Transverse colon (tissue), 4 donors: ENCODE measurements around the gene KLF13. TPM values are rescaled to one million over a fixed set of nuclear protein-coding genes. Genes with fewer than 3 reads are reported as not detected.

ENCODE experiments used
- DNase-seq: peaks from one replicate; pipeline ENCODE4 v3.0.0-alpha.2; 2019
- H3K27ac ChIP-seq, 4 donors: fragments of 200-600 bp; sonication (generic); 2 replicates each; pipeline ENCODE4 v1.5.1; 2016 to 2018; ENCODE audit warnings: inconsistent platforms in 4 of 4
- H3K27me3 ChIP-seq: fragments of 200-600 bp; sonication (generic); 2 replicates; pipeline ENCODE4 v1.5.1; 2017; ENCODE audit warnings: inconsistent platforms
- H3K36me3 ChIP-seq, 4 donors: fragments of 200-600 bp; sonication (generic); 2 replicates each; pipeline ENCODE4 v1.5.1; 2017 to 2019; ENCODE audit warnings: inconsistent platforms in 4 of 4
- H3K4me1 ChIP-seq, 4 donors: fragments of 200-600 bp; sonication (generic); 2 replicates each; pipeline ENCODE4 v1.5.1; 2017 to 2020; ENCODE audit warnings: inconsistent platforms in 4 of 4
- H3K4me3 ChIP-seq, 4 donors: fragments of 200-600 bp; sonication (generic); 1 replicate in 1 of 4; 2 replicates in 3 of 4; pipeline versions ENCODE4 v1.5.1 to v1.6.1; 2017 to 2019; ENCODE audit warnings: inconsistent platforms in 4 of 4
- H3K9me3 ChIP-seq, 2 donors: fragments of 200-600 bp; sonication (generic); 2 replicates each; pipeline ENCODE4 v1.5.1; 2017 to 2019; ENCODE audit warnings: inconsistent platforms in 2 of 2
- CTCF ChIP-seq, 5 experiments: fragments of 200-600 bp in 3 of 5; fragments of 450-650 bp in 2 of 5; sonication (generic) in 3 of 5; IDR thresholded peaks; 1 replicate in 2 of 5; 2 replicates in 3 of 5; pipeline ENCODE4 v1.5.1; 2016 to 2017; ENCODE audit warnings: antibody characterized with exemption in 5 of 5, inconsistent platforms in 3 of 5, mild to moderate bottlenecking in 2 of 5, moderate library complexity in 1 of 5
- EP300 ChIP-seq: sonication (generic); formaldehyde crosslinking; IDR thresholded peaks from one replicate; pipeline ENCODE4 v1.6.1; 2017; ENCODE audit warnings: antibody characterized with exemption, low read depth
- POLR2A ChIP-seq: fragments of 450-650 bp; IDR thresholded peaks from one replicate; pipeline ENCODE4 v1.6.1; 2016; ENCODE audit warnings: antibody characterized with exemption, mild to moderate bottlenecking, moderate library complexity
- POLR2AphosphoS5 ChIP-seq, 3 donors: sonication (generic); formaldehyde crosslinking; IDR thresholded peaks; one replicate each; pipeline ENCODE4 v1.6.1; 2016; ENCODE audit warnings: antibody characterized with exemption in 3 of 3
- whole genome bisulfite sequencing, 2 donors: methylation state at CpG; one replicate each; pipeline ENCODE4 v1.1.5; 2018; ENCODE audit warnings: low coverage in 1 of 2; 5-methylcytosine and 5-hydroxymethylcytosine counted together
- in situ Hi-C, 4 donors: fragments of 200-750 bp; cut with MboI; loops; one replicate each; pipeline versions ENCODE4 v1.15.0 to v1.15.1; 2017; ENCODE audit warnings: low sequenced_read_pairs in 3 of 4, low pct_ligation_motif_present in 1 of 4, low pct_unique_long_range_greater_than_20kb in 1 of 4
- intact Hi-C: fragments of 100-400 bp; cut with DNase I; formaldehyde crosslinking; loops from one replicate; pipeline ENCODE4 v1.15.1; 2023; ENCODE audit warnings: low total_unique reads
- total RNA-seq, 4 donors: library from RNA; depleted of rRNA; stranded (reverse); fragments of >200 nt; gene quantifications; one replicate each; pipeline ENCODE4 v1.1.0, GENCODE V29; 2016

KLF13 gene
- total RNA-seq, 4 donors from 2014 or later, result 39.0 to 81.2 (median 68.8) TPM

- Histone ChIP-seq H3K4me1 (peaks cover 55 to 100% (median 82%) of the 10 kb centered on the region in 4 donors), H3K4me3 (no peak overlapping the region), H3K36me3 (no peaks in the 10 kb centered on the region), H3K27ac (peak overlapping the region; percentile 78 to 86 (median 82)), H3K27me3 (no peaks in the 10 kb centered on the region), H3K9me3 (no peaks in the 10 kb centered on the region)
- in situ Hi-C loops (no loop called here), intact Hi-C loops (no loop called here)
- DNase-seq, result peak; percentile 18
- WGBS, 2 donors, result 65% methylated on average over 3 of the region's 5 CpGs; no CpG with 5 or more reads in 1 of the 2 donors
- TF ChIP-seq POLR2AphosphoS5 (IDR thresholded peaks at IDR 0.05) (no peak), POLR2A (no peak), EP300 (no peak), CTCF (IDR thresholded peaks at IDR 0.05) (no peak)
Observed at GRCh38 chr15:31343831-31344230, 17.2 kb downstream of the KLF13 start.

GRCh38 chr15:31344266-31344665 is 17.6 kb downstream of the KLF13 start:
- 54% methylated on average over 4 of the region's 4 CpGs; no CpG with 5 or more reads in 1 of the 2 donors for WGBS, 2 donors
- Histone ChIP-seq H3K9me3 (no peaks in the 10 kb centered on the region), H3K4me1 (peaks cover 53 to 100% (median 79%) of the 10 kb centered on the region in 4 donors), H3K27me3 (no peaks in the 10 kb centered on the region), H3K36me3 (no peaks in the 10 kb centered on the region), H3K4me3 (peak overlapping the region in 1 of 4 donors; percentile 11), H3K27ac (peak overlapping the region; percentile 78 to 86 (median 82))
- intact Hi-C loops (no loop called here), in situ Hi-C loops (no loop called here)
- TF ChIP-seq CTCF (IDR thresholded peaks at IDR 0.05) (no peak), POLR2A (no peak), EP300 (no peak), POLR2AphosphoS5 (IDR thresholded peaks at IDR 0.05) (no peak)
- DNase-seq, result no peak

GRCh38 chr15:31344823-31345605 is 18.4 kb downstream of the KLF13 start:
- H3K27ac ChIP-seq, result peak overlapping the region; percentile 78 to 86 (median 82)
- H3K36me3 ChIP-seq, result no peaks in the 10 kb centered on the region
- no peaks in the 10 kb centered on the region for H3K27me3 ChIP-seq
- peaks cover 49 to 100% (median 75%) of the 10 kb centered on the region in 4 donors for H3K4me1 ChIP-seq
- TF ChIP-seq CTCF (IDR thresholded peaks at IDR 0.05) (no peak), POLR2A (peak; percentile 29), EP300 (no peak), POLR2AphosphoS5 (IDR thresholded peaks at IDR 0.05) (peak in 2 of 3 donors; percentile 46 to 48)
- in situ Hi-C loops (no loop called here), intact Hi-C loops (no loop called here)
- no peaks in the 10 kb centered on the region for H3K9me3 ChIP-seq
- 36 to 40% methylated on average over 1 to 12 of the region's 16 CpGs for WGBS, 2 donors
- DNase-seq, result peak; percentile 89
- H3K4me3 ChIP-seq, result peak overlapping the region in 1 of 4 donors; percentile 11

- peaks cover 48 to 100% (median 75%) of the 10 kb centered on the region in 4 donors for H3K4me1 ChIP-seq
- H3K27me3 ChIP-seq, result no peaks in the 10 kb centered on the region
- no peaks in the 10 kb centered on the region for H3K36me3 ChIP-seq
- peak overlapping the region; percentile 78 to 86 (median 82) for H3K27ac ChIP-seq
- intact Hi-C loops, result no loop called here
- TF ChIP-seq POLR2A (no peak), EP300 (no peak), POLR2AphosphoS5 (IDR thresholded peaks at IDR 0.05) (no peak), CTCF (IDR thresholded peaks at IDR 0.05) (no peak)
- in situ Hi-C loops, result no loop called here
- 57 to 65% methylated on average over 5 to 18 of the region's 19 CpGs for WGBS, 2 donors
- no peak for DNase-seq
- no peaks in the 10 kb centered on the region for H3K9me3 ChIP-seq
- H3K4me3 ChIP-seq, result peak overlapping the region in 1 of 4 donors; percentile 11
Observed at GRCh38 chr15:31345606-31346366, 19.2 kb downstream of the KLF13 start.
